Ectodermal cell (in vitro differentiated cells): ENCODE measurements around the gene RNF224.

ENCODE experiments used
- H3K27ac ChIP-seq: 2 replicates; pipeline ENCODE4 v1.7.0; 2013; ENCODE audit warnings: mild to moderate bottlenecking, low read depth, low read length; ENCODE audit not compliant: insufficient read depth, poor library complexity, severe bottlenecking
- H3K27me3 ChIP-seq: 2 replicates; pipeline ENCODE4 v1.7.0; 2013; ENCODE audit warnings: mild to moderate bottlenecking, low read length; ENCODE audit not compliant: insufficient read depth, control insufficient read depth, poor library complexity, severe bottlenecking
- H3K36me3 ChIP-seq: one replicate; pipeline ENCODE4 v1.7.0; 2013; ENCODE audit warnings: low read length; ENCODE audit not compliant: control insufficient read depth, insufficient read depth
- H3K4me1 ChIP-seq: one replicate; pipeline ENCODE4 v1.7.0; 2013; ENCODE audit warnings: low read length; ENCODE audit not compliant: control insufficient read depth, insufficient read depth
- H3K4me3 ChIP-seq: 2 replicates; pipeline ENCODE4 v1.7.0; 2013; ENCODE audit warnings: low read depth, low read length, control low read depth; ENCODE audit not compliant: insufficient read depth
- H3K9me3 ChIP-seq: 2 replicates; pipeline ENCODE4 v1.7.0; 2013; ENCODE audit warnings: mild to moderate bottlenecking, low read length, moderate library complexity; ENCODE audit not compliant: control insufficient read depth
- WGBS, 2 experiments: methylation state at CpG; one replicate each; pipeline ENCODE4 v1.1.7; 2013; ENCODE audit warnings: missing lambda C conversion rate in 2 of 2; 5-methylcytosine and 5-hydroxymethylcytosine counted together

Gene RNF224

GRCh38 chr9:137192448-137192780, 34.9 kb upstream of the RNF224 start:
- peaks cover 13% of the 10 kb centered on the region for H3K4me1 ChIP-seq
- WGBS, 2 experiments: 93% methylated on average over 10 of the region's 10 CpGs
- H3K27me3 ChIP-seq: no peaks in the 10 kb centered on the region
- H3K4me3 ChIP-seq: no peak overlapping the region
- H3K9me3 ChIP-seq: no peaks in the 10 kb centered on the region
- H3K36me3 ChIP-seq: no peaks in the 10 kb centered on the region
- no peak overlapping the region for H3K27ac ChIP-seq

- H3K4me3 ChIP-seq: no peak overlapping the region
- H3K4me1 ChIP-seq: peaks cover 13% of the 10 kb centered on the region
- H3K9me3 ChIP-seq: no peaks in the 10 kb centered on the region
- no peaks in the 10 kb centered on the region for H3K36me3 ChIP-seq
- WGBS, 2 experiments: 83 to 86% methylated on average over 2 of the region's 2 CpGs
- H3K27ac ChIP-seq: no peak overlapping the region
- H3K27me3 ChIP-seq: no peaks in the 10 kb centered on the region
Measured at GRCh38 chr9:137192859-137193258, 34.4 kb upstream of the RNF224 start.

- Histone ChIP-seq H3K4me3 (no peak overlapping the region), H3K9me3 (no peaks in the 10 kb centered on the region), H3K4me1 (peaks cover 16% of the 10 kb centered on the region), H3K27ac (no peak overlapping the region), H3K36me3 (no peaks in the 10 kb centered on the region), H3K27me3 (no peaks in the 10 kb centered on the region)
- 90 to 91% methylated on average over 14 of the region's 14 CpGs for WGBS, 2 experiments
Measured at GRCh38 chr9:137193771-137194170, 33.5 kb upstream of the RNF224 start.

- Histone ChIP-seq H3K4me1 (peaks cover 21% of the 10 kb centered on the region), H3K27ac (no peak overlapping the region), H3K9me3 (no peaks in the 10 kb centered on the region), H3K4me3 (no peak overlapping the region), H3K27me3 (peaks cover 6% of the 10 kb centered on the region), H3K36me3 (no peaks in the 10 kb centered on the region)
- 82 to 84% methylated on average over 16 of the region's 16 CpGs for WGBS, 2 experiments
Measured at GRCh38 chr9:137194388-137194787, 32.9 kb upstream of the RNF224 start.

- H3K4me1 ChIP-seq: peaks cover 17% of the 10 kb centered on the region
- H3K36me3 ChIP-seq: no peaks in the 10 kb centered on the region
- no peaks in the 10 kb centered on the region for H3K9me3 ChIP-seq
- peaks cover 11% of the 10 kb centered on the region for H3K27me3 ChIP-seq
- no peak overlapping the region for H3K4me3 ChIP-seq
- H3K27ac ChIP-seq: no peak overlapping the region
- WGBS, 2 experiments: 87 to 89% methylated on average over 10 of the region's 10 CpGs
Measured at GRCh38 chr9:137194909-137195308, 32.4 kb upstream of the RNF224 start.

GRCh38 chr9:137195525-137196220, 31.6 kb upstream of the RNF224 start:
- 94% methylated on average over 21 of the region's 21 CpGs for WGBS, 2 experiments
- Histone ChIP-seq H3K4me3 (no peak overlapping the region), H3K27ac (no peak overlapping the region), H3K4me1 (peaks cover 17% of the 10 kb centered on the region), H3K27me3 (peaks cover 12% of the 10 kb centered on the region), H3K9me3 (no peaks in the 10 kb centered on the region), H3K36me3 (no peaks in the 10 kb centered on the region)

GRCh38 chr9:137198051-137198901, 29.0 kb upstream of the RNF224 start:
- no peaks in the 10 kb centered on the region for H3K36me3 ChIP-seq
- no peak overlapping the region for H3K27ac ChIP-seq
- H3K4me3 ChIP-seq: no peak overlapping the region
- WGBS, 2 experiments: 89 to 90% methylated on average over 19 of the region's 19 CpGs
- H3K27me3 ChIP-seq: peaks cover 12% of the 10 kb centered on the region
- peaks cover 25% of the 10 kb centered on the region for H3K4me1 ChIP-seq
- H3K9me3 ChIP-seq: no peaks in the 10 kb centered on the region

GRCh38 chr9:137198902-137199283, 28.4 kb upstream of the RNF224 start:
- H3K4me1 ChIP-seq: peaks cover 25% of the 10 kb centered on the region
- H3K36me3 ChIP-seq: no peaks in the 10 kb centered on the region
- 78 to 81% methylated on average over 11 of the region's 11 CpGs for WGBS, 2 experiments
- peak overlapping the region; percentile 30 for H3K4me3 ChIP-seq
- no peaks in the 10 kb centered on the region for H3K9me3 ChIP-seq
- peaks cover 12% of the 10 kb centered on the region for H3K27me3 ChIP-seq
- no peak overlapping the region for H3K27ac ChIP-seq

GRCh38 chr9:137199411-137200121, 27.7 kb upstream of the RNF224 start:
- H3K9me3 ChIP-seq: no peaks in the 10 kb centered on the region
- peaks cover 12% of the 10 kb centered on the region for H3K27me3 ChIP-seq
- H3K36me3 ChIP-seq: no peaks in the 10 kb centered on the region
- no peak overlapping the region for H3K27ac ChIP-seq
- peak overlapping the region; percentile 30 for H3K4me3 ChIP-seq
- H3K4me1 ChIP-seq: peaks cover 27% of the 10 kb centered on the region
- 20 to 23% methylated on average over 51 of the region's 51 CpGs for WGBS, 2 experiments
